Islet precursor cell (in vitro differentiated cells): ENCODE data around the gene MRGPRF.
A peak's percentile ranks its signal among the peaks of the same experiment; 100 is the strongest.

Source experiments
- DNase-seq: peaks from one replicate; pipeline ENCODE4 v3.0.0-alpha.2; 2018

The MRGPRF gene

DNA sequence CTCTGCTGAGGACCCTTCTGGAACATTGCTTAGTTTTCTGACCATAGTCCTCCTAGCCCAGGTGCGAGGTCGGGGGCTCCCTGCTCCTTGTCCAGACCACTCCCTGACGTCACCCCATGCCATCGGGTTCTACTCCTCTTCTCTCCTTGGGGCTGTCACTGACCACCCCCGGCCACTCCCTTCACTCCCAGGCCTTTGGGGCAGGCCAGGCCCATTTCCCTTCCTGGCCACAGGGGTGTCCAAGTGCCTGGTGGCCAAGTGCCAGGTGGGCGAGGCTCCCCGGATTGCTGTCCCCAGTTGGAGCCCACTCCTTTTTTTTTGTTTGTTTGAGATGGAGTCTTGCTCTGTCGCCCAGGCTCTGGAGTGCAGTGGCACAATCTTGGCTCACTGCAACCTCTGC, 51.8 kb downstream of the MRGPRF start:
- DNase-seq: peak; percentile 32

DNA sequence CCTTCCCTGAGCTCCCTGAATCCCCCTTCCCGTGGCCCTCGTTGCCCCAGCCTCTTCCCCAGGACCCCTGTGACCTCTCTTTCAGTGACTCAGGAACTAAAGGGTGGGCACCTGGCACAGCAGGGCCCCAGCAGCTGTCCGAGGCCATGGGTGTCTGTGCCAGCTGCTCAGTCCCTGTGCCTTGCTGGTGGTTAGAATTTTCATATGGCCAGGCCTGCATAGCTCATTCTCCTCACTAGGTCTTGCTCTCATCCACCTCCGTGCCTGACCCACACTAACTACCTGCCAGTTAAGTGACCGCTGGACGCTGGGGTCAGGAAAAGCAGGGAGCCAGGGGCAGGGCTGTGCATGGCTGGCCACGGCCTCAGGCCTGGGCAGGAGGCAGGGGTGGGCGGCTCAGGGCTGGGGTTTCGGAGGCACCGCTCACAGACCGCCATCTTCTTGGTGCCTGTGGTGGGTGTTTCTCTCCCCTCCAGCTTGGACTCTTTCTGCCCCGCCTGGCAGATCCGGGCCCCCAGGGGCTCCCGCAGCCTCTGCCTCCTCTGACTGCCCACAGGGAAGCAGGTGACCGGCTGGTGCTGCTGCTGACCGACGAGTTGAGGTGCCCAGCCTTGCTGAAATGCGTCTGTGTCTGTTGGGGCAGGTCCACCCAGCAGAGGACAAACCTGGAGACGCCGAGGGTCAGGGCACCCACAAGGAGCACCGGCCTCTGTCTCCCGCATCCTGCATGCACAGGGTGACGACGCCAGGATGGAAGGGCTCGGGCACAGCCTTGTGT, 52.6 kb downstream of the MRGPRF start:
- DNase-seq: no peak

DNA sequence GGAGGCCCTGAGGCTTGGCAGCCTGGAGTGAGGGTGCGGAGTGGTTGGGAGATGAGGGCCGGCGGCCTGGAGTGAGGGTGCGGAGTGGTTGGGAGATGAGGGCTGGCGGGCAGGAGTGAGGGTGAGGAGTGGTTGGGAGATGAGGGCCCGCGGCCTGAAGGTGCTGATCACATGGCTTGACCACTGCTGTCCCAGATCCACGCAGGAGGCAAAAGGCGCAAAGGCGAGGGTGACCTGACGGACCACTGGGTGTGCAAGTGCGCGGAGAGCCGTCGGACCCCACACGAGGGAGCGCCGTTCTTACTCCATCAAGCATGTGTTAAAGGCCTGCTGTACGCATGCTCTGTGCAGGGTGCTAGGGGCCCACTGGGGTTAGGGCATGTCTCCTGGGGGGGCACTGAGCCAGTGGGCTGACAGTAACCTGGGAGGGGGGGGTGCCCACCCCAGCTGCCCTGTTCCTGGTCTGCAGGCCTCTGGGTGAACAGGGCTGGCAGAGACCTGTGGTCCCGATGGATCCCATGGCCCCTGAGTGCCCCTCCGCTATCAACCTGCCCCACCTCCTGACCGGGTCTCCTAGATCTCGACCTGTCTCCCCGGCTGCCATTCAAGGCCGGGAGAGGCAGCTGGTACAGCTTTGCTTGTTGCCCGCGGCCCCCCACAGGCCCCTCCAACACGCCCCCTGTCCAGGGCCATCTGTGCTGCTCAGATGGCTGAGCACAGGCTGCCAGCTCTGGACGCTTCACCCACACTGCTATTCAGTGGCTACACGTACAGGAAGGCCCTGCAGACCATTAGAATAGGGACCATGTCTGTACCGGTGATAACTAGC, 53.4 kb downstream of the MRGPRF start:
- DNase-seq: no peak

DNA sequence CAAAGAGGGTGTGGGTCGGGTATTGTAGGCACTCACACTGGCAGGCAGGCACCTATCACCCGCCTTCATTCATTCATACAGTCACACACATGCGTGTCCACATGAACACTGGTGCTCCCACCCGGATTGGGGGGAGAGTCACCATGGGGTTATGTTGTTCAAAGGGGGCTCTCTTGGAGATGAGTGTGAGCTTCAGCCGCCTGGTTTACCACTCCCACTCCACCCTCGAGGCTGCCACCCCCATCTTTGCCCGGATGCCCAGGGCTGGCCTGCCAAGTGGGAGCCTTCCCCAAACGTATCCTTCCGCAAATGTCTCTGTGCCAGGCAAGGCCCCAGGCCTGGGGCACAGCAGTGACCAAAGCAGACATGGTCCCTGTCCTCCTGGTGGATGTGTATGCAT, 54.8 kb downstream of the MRGPRF start:
- no peak for DNase-seq

DNA sequence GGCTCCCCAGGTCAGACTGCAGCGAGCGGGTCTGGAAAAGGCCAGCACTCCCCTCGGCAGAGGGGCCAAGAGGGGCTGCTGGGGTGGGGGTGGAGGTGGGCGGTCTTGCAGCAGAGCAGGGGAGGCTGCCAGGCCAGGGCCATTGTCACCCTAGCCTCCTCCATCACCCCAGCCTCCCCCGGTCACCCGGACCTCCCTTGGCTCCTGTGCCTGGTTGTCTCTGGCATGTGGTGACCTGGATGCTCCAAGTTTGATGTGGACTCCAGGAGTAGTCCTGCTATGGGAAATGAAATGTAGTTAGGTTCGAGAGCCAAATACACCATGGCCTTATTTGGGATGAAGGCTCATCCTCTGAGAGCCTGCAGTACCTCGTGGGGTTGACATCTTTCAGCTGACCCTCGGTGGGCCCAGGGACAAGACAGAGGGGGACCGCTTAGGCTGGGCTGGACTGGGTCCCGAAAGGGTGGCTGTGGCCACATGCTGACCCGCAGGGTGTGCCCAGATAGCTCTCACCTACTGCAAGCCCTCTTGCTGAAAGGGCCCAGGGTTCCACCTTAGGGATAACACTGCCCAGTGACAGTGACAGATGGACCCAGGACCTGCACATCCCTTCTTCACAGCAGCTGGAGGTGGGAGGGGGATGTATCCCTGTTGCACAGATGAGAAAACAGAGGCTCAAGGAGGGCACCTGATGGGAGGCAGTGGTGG, 56.3 kb downstream of the MRGPRF start:
- no peak for DNase-seq

DNA sequence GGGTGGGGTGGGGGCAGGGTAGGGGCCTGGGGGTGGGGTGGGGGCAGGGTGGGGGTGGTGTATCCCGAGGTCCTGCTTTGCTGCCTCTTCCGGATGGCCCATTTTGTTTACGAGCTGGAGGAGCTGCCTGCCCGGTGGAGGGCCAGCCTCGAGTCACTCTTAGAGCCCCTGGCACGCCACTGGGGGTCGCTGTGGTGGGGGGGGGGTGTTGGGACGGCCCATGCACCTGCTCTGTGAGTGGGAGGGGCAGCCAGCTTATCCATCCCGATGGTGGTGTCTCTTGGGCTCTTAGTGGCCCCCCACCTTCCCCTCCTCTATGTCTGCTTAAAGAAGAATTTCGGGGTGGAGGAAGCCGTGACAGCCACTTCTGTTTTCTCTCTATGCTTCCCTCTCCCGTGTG, 56.9 kb downstream of the MRGPRF start:
- DNase-seq: no peak

DNA sequence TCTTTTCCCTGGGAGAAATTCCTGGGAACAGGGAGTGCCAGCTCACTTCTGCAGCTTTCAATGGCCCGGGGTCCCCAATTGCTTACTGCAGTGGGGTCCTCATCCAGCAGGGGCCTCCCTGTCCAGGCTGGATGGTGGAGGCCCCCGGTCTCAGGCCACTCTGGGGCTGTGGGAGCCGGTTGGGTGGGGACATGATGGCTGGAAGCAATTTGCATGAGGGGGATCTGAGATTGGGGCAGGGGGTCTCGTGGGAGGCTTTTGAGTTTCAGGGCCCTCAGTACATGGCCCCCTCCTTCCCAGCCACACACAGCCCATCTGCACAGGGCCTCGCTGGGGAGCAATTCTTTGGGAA, 57.5 kb downstream of the MRGPRF start:
- DNase-seq: no peak

DNA sequence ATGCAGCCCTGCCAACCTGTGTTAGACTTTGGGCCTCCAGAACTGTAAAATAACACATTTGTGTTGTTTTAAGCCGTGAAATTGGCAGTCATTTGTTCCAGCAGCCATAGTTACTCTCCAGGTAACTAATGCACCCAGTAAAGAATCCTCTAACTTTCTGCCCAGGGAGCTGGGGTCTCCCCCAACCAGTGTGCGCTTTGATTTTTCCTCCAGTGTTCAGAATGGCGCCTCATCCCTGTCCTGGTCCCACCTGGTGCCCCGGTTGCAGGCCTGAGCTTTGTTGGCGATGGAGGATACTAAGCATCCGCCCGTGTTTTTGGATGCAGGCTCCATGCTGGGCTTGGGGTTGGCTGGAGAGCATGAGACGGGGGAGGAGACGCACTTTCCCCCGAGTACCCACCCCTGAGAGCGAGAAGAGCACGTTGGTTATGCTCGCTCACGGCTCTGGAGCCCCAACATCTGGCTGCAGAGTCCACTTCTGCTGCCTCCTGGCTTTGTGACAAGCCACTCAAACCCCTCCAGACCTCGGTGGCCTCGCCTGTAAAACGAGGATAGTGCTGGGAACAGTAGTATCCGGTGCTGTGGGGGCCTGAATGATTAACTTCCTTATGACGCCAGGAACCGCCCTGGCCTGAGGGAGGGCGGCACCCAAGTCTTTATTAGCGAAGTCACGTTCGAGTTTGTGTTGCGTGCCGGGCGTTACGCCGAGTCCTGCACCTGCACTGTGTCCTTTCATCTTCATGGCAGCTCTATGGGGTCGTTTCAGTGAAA, 58.0 kb downstream of the MRGPRF start:
- DNase-seq: no peak
